ENCODE results near the gene SYT1. TPM values are rescaled to one million over a fixed set of nuclear protein-coding genes. Genes with fewer than 3 reads are reported as not detected.
"Not testable (repeated sequence)": the region's sequence is repeated elsewhere in the genome, so short reads cannot be mapped to it uniquely, and the experiment has no call there.

Gene SYT1
- total RNA-seq, 2 donors from 2014 or later: not detected

DNA sequence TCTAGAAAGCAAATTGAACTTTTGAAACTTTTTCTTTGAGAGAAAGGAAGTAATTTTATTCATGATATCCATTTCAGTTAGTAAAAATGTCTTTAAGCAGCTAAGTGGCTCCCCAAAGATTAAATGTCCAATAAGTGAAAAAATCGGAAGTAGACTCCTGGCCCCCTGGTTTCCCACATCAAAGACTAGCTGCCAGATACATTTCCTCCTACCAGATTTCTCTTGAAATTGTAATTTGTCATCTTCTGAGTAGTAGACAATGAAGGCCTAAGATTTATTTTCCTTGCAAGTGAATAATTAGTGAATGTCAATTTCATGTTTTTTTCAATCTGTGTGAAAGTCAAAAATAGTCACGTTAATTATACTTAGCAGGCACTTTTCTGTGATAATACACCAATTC lies 321.9 kb downstream of the SYT1 start:
- no peak for DNase-seq (ENCODE audit: low spot score in 2 of 2)
- H3K9me3 Mint-ChIP-seq: peaks cover 6 to 13% of the 10 kb centered on the region in 2 donors
- no peak overlapping the region for H3K27ac Mint-ChIP-seq
- no peak for ATAC-seq
- H3K36me3 Mint-ChIP-seq: no peaks in the 10 kb centered on the region

DNA sequence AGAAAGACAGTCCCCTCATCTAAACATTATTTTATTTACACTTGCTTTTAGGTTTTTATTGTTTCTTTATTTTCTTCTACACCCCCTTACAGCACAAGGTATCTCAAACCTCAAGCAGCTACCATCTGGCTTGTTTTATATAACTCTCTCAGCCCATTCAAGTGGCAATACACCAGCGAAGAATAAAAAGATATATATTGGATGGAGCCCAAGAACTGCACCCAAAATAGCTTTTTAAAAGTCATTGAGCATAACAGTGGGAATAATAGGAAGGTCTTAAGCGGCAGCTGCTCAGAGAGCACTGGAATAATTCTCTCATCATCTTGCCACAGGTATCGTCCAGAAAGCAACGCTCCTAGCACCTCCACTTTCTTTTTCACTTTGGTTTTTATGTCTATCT lies 322.5 kb downstream of the SYT1 start:
- Mint-ChIP-seq H3K9me3 (peaks cover 8% of the 10 kb centered on the region in 2 donors), H3K36me3 (no peaks in the 10 kb centered on the region), H3K27ac (no peak overlapping the region)
- DNase-seq (ENCODE audit: low spot score in 2 of 2) (no peak), ATAC-seq (no peak)

DNA sequence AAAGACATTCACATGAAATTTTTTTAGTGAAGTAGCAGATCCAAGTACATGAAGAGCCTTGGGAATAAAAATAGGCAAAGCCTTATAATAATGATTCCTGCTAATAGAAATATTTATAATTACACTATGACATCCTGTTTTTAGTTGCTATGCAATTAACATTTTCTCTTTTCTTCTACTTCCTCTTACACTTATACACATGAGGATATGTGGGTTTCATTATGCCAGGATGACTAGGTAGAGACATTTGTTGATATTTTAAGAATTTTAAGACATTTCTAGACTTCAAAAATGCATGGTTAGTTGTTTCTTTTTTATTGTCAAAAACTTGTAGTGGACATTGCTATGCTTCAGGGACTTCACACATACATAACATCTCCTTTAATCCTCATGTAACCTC lies 326.8 kb downstream of the SYT1 start:
- Mint-ChIP-seq H3K9me3 (peaks cover 4 to 9% of the 10 kb centered on the region in 2 donors), H3K36me3 (no peaks in the 10 kb centered on the region), H3K27ac (no peak overlapping the region)
- no peak for DNase-seq (ENCODE audit: low spot score in 2 of 2)
- ATAC-seq: no peak

DNA sequence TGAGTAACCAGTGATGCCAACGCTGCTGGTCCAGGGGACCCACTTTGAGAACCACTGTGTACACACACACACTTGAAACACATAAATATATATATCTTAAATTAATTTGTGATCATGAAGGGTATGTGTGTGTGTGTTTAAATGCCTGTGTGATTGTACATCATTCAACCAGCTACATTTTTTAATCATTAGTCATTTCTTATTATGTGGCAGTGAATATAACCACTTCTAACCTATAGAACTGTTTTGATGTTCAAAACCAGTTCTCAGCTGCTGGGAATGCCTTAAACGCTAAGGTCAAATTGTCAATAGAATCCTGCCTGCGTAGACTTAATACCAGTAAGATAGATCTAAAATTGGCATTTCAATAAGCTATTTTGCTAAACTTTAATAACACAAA lies 330.0 kb downstream of the SYT1 start:
- DNase-seq (ENCODE audit: low spot score in 2 of 2): no peak
- H3K9me3 Mint-ChIP-seq: peaks cover 4 to 9% of the 10 kb centered on the region in 2 donors
- H3K27ac Mint-ChIP-seq: no peak overlapping the region

DNA sequence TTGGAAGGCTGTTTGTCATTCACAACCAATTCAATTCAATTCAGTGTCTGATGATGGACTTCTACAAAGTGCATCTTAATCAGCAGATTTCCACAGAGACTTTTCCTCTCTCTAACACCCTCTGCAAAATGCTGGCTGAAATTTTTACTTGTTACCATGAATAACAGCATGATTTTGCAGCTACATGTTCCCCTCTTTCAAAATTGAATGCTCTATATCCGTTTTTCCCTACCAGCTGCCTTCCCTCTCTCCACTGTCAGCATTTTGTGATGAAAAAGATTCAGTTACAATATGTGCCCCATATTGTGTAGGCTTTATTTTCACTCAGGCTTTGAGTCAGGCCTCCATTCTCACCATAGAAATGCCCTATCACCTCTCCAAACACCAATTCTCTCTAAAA lies 334.6 kb downstream of the SYT1 start:
- Mint-ChIP-seq H3K36me3 (no peaks in the 10 kb centered on the region), H3K27ac (no peak overlapping the region), H3K9me3 (no peaks in the 10 kb centered on the region)
- ATAC-seq: no peak
- DNase-seq (ENCODE audit: low spot score in 2 of 2): no peak

More for the DNA sequence above, 330.0 kb downstream of the SYT1 start:
- no peaks in the 10 kb centered on the region for H3K36me3 Mint-ChIP-seq
- ATAC-seq: no peak

DNA sequence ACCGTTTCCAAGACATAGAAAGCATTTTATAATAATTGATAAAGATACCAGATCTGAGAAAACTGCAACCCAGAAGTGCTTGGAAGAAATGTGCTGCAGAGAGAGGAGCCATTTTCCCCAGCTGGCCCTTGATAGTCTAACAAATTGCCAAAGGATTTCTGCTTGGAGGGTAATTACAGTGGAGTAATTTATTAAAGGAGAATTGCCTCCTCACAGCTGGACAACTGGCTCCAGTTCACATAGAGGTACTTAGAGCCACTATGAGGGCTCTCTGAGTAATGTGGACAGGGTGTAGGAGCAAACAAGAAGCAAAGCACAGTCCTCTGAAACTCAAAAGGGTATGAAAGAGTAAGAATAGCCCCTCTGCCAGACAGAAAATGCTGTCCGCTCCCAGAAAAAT lies 335.6 kb downstream of the SYT1 start:
- DNase-seq (ENCODE audit: low spot score in 2 of 2): no peak
- H3K9me3 Mint-ChIP-seq: no peaks in the 10 kb centered on the region
- H3K27ac Mint-ChIP-seq: no peak overlapping the region
- no peaks in the 10 kb centered on the region for H3K36me3 Mint-ChIP-seq
- no peak for ATAC-seq

DNA sequence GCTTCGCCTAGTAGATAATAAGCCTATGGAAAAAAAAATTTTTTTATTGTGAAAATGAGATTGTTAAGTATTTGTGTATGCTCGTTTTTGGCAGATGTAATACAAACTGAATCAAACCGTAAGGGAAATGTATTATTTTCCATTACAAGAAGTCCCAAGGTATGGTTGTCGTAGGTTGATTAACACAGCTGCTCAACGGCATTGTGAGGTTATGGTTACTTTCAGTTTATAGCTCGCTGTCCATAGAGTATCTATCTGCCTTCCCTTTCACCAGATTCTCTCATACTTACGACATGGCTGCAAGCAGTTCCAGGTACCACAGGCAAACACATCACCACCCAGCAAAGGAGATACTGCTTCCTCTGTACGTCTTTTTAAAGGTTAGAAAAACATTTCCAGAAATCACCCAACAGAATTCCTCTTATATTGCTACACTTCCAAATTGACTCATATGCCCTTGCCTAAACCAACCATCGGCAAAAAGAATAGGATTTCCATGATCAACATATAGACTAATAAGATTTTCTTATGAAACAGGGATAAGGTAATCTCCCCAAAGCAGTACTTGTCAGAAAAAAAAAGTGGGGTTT lies 338.6 kb downstream of the SYT1 start:
- Mint-ChIP-seq H3K9me3 (peaks cover 2 to 3% of the 10 kb centered on the region in 2 donors), H3K27ac (no peak overlapping the region), H3K36me3 (no peaks in the 10 kb centered on the region)
- DNase-seq (ENCODE audit: low spot score in 2 of 2) (no peak), ATAC-seq (no peak)

DNA sequence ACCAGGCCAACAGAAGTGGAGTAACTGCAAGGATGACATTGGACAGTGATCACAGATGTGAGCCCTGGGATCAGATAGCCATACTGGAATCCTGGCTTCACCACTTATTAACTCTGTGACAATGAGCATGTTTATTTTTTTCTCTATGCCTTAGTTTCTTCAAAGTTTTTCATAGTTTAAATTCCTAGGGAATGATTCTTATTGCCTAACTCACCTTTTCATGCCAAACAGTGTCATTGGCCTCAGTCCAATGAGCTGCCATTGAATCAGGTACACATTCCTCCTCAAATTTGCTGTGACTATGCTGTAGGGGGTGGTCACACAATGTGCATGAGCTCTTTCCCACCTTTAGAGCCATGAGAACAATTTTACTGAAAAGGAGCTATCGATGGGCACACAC lies 342.3 kb downstream of the SYT1 start:
- ATAC-seq: no peak
- Mint-ChIP-seq H3K9me3 (peaks cover 6 to 11% of the 10 kb centered on the region in 2 donors), H3K27ac (no peak overlapping the region), H3K36me3 (no peaks in the 10 kb centered on the region)
- no peak for DNase-seq (ENCODE audit: low spot score in 2 of 2)

DNA sequence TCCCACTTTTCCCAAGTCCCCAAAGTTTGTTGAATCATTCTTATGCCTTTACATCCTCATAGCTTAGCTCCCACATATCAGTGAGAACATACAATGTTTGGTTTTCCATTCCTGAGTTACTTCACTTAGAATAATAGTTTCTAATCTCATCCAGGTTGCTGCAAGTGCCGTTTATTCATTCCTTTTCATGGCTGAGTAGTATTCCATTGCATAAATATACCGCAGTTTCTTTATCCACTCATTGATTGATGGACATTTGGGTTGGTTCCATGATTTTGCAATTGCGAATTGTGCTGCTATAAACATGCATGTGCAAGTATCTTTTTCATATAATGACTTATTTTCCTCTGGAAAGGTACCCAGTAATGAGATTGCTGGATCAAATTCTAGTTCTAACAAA lies 345.8 kb downstream of the SYT1 start:
- not testable (repeated sequence) for H3K27ac Mint-ChIP-seq; H3K36me3 Mint-ChIP-seq; ATAC-seq; DNase-seq (ENCODE audit: low spot score in 2 of 2)
- H3K9me3 Mint-ChIP-seq: peaks cover 11 to 13% of the 10 kb centered on the region in 2 donors

DNA sequence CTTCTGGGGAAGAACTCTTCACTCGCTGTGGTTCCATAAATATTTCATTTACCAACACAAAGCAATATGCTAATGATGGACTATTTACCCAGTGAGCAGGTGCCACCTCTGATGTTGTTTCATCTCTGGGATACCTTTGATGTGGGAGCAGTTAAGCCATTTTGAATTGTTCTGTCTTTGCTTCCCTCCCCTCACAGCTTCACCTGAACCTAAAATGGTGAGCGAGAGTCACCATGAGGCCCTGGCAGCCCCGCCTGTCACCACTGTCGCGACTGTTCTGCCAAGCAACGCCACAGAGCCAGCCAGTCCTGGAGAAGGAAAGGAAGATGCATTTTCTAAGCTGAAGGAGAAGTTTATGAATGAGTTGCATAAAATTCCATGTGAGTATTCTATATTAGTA lies 352.7 kb downstream of the SYT1 start:
- H3K36me3 Mint-ChIP-seq: no peaks in the 10 kb centered on the region
- ATAC-seq (no peak), DNase-seq (ENCODE audit: low spot score in 2 of 2) (no peak)
- H3K27ac Mint-ChIP-seq: no peak overlapping the region
- H3K9me3 Mint-ChIP-seq: peaks cover 9 to 22% of the 10 kb centered on the region in 2 donors

DNA sequence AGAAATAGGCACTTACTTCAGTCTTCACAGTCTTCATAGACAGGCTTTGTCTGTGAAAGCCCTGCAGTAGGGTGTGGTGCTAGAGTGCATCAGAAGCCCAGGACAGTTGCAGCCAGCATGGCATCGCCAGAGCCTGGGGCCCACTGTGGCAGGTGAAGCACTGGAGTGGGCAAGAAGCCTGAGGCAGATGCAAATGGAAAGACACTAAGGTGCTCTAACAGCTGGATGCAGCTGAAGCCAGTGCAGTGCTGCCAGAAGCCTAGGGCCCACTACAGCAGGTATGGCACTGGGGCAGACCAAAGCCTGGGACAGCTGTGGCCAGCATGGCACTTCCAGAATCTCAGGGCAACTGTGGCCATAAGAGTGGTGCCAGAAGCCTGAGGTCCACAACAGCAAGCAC lies 358.6 kb downstream of the SYT1 start:
- peaks cover 0 to 8% of the 10 kb centered on the region in 2 donors for H3K36me3 Mint-ChIP-seq
- ATAC-seq: no peak
- H3K27ac Mint-ChIP-seq: no peak overlapping the region
- DNase-seq (ENCODE audit: low spot score in 2 of 2): no peak
- peaks cover 20 to 31% of the 10 kb centered on the region in 2 donors for H3K9me3 Mint-ChIP-seq

DNA sequence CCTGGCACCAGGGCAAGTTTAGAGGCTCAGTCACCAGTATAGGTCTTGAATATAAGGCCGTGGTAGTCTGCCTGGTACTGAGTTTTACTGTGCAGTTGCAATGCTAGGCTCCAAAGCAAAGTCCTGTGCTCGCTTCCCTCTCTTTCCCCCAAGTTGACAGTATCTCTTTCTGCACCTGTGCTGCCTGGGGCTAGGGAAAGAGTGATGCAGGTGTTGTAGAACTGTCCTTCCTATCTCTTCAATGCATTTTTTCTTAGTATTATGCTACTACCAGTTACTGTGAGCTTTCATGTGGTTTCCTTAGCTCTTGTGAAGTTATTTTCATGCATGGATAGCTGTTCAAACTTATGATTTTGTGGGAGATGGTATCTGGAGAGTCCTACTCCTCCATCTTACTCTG lies 359.2 kb downstream of the SYT1 start:
- Mint-ChIP-seq H3K27ac (no peak overlapping the region), H3K36me3 (peaks cover 0 to 8% of the 10 kb centered on the region in 2 donors), H3K9me3 (peaks cover 25 to 33% of the 10 kb centered on the region in 2 donors)
- DNase-seq (ENCODE audit: low spot score in 2 of 2): no peak
- no peak for ATAC-seq

DNA sequence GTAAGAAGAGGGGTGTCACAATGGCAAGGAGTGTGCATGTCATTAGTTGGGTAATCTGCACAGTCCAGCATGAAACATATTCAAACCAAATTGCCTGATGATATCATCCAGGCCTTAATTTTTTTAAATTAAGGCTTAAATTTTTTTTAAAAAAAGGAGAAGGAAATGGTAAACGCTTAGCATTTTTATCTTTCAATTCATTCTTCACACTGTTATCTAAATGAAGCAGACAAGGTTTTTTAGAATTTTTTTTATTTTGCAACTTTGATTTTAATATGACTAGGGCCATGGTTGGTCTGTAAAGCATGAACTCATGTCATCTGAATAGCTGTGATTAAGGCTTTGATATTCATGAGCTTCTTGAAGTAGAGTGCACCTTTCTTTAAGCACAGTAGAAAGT lies 362.5 kb downstream of the SYT1 start:
- ATAC-seq: no peak

DNA sequence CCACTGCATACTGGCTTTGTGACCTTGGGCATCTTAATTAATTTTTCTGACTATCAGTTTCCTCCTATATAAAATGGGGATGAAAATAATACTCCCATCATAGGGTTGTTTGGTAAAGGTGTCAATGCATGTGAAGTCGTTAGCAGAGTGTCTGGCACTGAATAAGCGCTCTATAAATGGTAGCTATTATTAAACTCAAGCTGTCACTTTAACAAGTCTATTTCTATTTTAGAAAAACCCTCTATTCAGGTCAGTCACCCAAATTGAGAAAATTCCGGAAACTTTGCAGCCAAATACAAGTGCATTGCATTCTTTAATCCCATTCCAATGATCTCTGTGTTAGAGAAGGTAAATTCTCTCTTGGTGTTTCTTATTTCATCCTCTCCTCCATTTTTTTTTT lies 363.1 kb downstream of the SYT1 start:
- DNase-seq (ENCODE audit: low spot score in 2 of 2): no peak
- no peak for ATAC-seq
- Mint-ChIP-seq H3K9me3 (peaks cover 17 to 21% of the 10 kb centered on the region in 2 donors), H3K36me3 (peaks cover 0 to 7% of the 10 kb centered on the region in 2 donors), H3K27ac (no peak overlapping the region)

More for the DNA sequence above, 362.5 kb downstream of the SYT1 start:
- H3K9me3 Mint-ChIP-seq: peaks cover 20 to 24% of the 10 kb centered on the region in 2 donors
- H3K36me3 Mint-ChIP-seq: peaks cover 0 to 8% of the 10 kb centered on the region in 2 donors
- DNase-seq (ENCODE audit: low spot score in 2 of 2): no peak
- no peak overlapping the region for H3K27ac Mint-ChIP-seq

DNA sequence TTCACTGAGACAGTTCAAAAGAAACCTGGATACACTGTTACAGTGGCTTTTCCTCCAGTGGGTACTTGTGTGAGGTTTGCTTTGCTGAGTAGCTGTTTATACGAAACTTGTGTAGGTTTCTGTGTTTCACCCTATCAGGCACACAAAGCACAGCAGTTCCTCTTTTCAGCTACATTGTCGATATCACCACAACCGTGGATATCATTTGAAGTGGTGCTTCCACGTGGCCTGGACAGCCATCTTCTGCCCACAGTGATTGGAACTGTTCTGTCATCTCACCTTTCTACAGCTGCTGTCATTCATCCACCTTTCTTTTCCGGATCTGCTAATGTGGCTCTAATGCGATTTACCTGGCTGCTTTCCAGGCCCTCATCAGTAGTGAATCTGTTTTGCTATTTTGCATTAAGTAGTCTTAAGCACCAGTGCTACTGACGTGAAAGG lies 368.8 kb downstream of the SYT1 start:
- no peak for DNase-seq (ENCODE audit: low spot score in 2 of 2)
- H3K27ac Mint-ChIP-seq: no peak overlapping the region
- no peak for ATAC-seq
- no peaks in the 10 kb centered on the region for H3K36me3 Mint-ChIP-seq
- H3K9me3 Mint-ChIP-seq: peaks cover 10 to 18% of the 10 kb centered on the region in 2 donors

DNA sequence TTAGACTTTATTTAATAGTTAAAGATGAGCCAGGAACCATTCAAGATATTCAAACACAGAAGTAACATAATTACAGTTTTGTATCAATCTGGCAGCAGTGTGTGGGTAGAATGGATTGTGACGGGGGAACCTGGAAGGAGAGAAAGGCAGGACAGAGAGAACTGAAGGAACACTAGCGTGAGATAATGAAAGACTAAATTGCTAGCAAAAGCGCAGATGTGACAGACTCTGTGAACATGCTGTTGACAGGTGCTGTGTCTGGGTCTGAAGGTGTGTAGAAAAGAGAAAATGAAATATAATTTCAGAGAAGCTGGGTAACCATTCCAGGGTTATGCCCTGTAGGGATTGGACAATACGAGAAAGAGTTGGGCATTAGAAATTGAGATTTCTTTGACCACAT lies 372.3 kb downstream of the SYT1 start:
- Mint-ChIP-seq H3K27ac (no peak overlapping the region), H3K9me3 (peaks cover 7 to 15% of the 10 kb centered on the region in 2 donors), H3K36me3 (no peaks in the 10 kb centered on the region)
- DNase-seq (ENCODE audit: low spot score in 2 of 2) (no peak), ATAC-seq (no peak)

DNA sequence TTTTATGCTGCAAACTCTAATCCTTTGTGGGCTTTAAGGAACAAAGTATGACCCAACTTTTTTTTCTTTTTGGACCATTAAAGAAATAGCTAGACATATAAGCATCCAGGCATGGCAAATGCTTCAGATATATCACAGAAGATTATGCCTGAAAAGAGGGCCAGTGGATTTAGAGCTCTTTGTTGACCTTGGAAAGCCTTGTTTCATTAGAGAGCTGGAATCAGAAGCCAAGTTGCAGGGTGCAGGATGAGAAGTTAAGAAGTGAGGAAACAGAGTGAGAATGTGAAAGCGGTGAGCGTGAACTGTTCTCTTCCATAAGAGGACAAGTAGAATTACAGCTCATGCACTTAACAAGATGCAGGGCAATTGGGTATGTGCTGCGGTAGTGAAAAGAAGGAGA lies 373.7 kb downstream of the SYT1 start:
- Mint-ChIP-seq H3K9me3 (peaks cover 12 to 15% of the 10 kb centered on the region in 2 donors), H3K27ac (no peak overlapping the region), H3K36me3 (no peaks in the 10 kb centered on the region)
- ATAC-seq: no peak
- DNase-seq (ENCODE audit: low spot score in 2 of 2): no peak

DNA sequence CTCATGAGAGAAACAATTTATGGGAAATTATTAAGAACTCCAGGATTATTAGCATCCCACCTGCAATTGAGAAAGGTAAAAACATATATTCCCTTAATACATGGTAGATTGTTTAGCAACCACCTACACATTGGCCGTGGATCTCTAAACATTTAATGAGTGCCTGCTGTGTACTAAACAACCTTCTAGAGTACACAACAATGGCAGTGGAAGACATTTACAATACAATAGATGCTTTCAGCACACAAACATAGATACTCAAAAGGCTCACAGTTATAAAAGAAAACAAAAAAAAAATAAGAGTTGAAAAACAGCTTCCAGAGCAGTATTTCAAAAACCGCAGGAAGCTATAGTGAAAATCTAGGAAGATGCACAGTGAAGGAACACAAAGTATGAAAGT lies 382.9 kb downstream of the SYT1 start:
- DNase-seq (ENCODE audit: low spot score in 2 of 2) (no peak), ATAC-seq (no peak)
- no peak overlapping the region for H3K27ac Mint-ChIP-seq
- H3K9me3 Mint-ChIP-seq: peaks cover 4 to 11% of the 10 kb centered on the region in 2 donors
- H3K36me3 Mint-ChIP-seq: no peaks in the 10 kb centered on the region
